NT2/D1 (cell line): ENCODE results near the gene GFER.

Source experiments
- SUZ12 ChIP-seq: IDR thresholded peaks from 2 replicates; pipeline ENCODE4 v1.6.1; 2011; ENCODE audit not compliant: insufficient read length, insufficient read depth; ENCODE audit errors: extremely low read depth
- ZNF274 ChIP-seq: IDR thresholded peaks from 2 replicates; pipeline ENCODE4 v1.6.1; 2011; ENCODE audit warnings: mild to moderate bottlenecking, low read depth, low read length

GRCh38 chr16:1961651-1962067 lies 22.3 kb upstream of the GFER start:
- no peak for TF ChIP-seq ZNF274
- no peak for TF ChIP-seq SUZ12
